Fibroblast of peridontal ligament (primary cell): ENCODE results near the gene RIT2.

ENCODE experiments used
- DNase-seq: peaks from one replicate; pipeline ENCODE4 v3.0.0-alpha.2; 2010; ENCODE audit errors: extremely low read depth

RIT2 gene

DNA sequence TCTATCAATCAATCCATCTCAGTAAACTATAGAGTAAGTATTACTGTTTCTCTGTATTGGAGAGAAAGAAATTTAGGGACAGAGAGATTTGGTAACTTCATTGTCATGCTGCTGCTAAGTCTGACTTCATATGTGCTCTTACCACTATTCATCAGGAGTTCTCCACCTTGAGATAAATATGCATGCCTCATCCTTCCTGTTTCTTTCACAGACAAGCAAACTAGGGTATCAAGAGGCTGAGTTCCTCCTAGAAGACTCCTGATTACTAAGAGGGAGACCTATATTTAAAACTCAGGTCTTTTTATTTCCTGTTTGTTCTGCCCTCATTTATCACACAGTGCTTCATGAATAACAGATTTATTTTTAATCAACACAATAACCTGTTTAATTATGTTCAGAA lies 34.1 kb downstream of the RIT2 start:
- no peak for DNase-seq

DNA sequence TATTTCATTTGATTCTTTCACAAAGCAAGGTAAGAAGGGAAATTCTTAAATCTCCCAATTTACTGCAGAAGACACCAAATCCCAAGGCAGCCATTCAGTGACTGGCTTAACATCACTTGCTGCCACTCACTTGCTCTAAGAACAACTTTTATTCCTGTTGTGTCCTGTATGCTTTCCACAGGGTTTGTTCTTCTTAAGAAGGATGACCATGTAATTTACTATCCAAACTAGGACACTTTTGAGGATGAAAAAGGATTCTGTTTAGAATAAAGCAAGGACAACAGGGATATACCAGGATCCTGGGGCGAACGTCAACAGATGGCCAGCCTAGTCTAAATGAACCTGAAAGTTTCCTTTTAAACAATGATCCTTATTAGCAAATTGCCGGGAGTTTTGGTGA lies 34.8 kb downstream of the RIT2 start:
- no peak for DNase-seq

DNA sequence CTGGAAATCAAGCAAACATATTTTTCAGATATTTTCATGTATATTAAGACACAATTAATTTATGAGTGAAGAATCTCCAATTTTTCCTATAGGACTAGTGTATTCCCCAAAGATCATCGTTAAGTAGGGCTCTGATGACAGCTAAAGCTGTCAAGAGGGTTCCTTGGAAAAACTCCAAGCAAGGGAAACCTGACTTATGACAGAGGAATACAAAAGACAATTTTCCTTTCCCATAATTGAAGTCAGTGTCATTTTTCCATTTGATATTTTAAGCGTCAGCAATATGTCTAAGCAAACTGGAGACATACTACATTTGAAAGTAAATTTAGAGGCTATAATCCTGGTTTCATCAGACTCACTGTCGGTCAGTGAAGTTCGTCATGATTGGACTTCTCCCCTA lies 36.1 kb downstream of the RIT2 start:
- no peak for DNase-seq

DNA sequence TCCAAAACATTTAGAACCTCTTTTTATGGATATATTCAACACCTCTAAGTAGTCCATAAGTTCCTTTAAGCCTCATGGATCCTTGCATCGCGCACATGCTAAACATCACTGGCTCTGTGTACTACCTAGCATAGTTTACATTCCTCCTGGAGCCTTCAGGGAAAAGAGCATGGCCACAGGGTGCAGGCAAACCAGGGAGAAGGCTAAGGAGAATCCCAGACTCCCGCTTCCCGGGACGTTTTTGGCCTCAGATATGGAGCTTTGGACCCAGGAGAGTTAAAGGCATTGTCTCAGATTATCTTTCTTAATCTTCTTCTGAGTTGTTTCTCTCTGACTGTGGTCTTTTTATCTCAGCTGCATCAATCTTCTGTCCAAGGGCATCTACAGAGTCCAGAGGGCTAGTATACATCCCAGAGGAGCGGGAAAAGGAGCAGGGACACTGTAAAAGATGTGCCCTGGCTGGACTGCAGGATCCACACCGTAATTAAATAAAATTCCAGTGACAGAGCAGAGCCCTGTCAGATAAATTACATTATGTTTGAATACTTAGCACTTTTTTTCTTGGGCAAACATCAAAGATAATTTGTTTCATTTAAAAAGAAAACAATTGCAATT lies 36.9 kb downstream of the RIT2 start:
- DNase-seq, result no peak

DNA sequence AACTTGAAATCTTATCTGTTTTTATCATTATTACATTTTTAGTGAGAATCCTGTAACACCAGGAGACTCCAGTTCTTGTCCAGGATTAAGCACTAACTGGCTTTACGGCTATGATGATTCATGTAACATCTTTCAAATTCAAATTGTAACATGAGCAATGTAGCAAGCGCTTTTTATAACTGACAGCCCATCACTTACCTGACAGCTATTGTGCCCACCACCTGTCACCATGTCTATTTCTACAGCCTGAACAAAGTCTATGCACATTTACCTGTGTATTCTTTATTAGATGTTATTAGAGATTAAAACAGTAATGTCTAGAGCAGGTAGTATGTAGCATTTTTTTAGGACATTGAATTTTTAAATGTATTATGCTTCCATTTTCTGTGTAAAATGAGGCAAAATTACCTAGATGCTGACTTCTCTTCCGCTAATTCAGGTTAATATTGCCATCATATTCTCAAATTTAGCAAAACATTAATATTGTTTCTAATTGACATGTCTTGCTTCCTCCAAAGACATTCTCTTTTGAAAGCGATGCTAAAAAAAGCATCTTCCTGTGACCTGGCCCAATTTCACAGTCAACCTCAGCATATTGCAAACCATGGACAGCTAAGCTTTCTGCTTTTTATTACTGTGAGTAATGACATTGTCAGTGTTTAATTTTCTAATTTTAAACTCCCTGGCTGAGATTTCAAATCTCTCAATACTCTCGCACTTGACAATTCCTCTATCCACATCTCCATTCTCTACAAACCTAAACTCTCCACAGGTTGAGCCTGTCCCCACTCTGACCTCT lies 37.8 kb downstream of the RIT2 start:
- no peak for DNase-seq

DNA sequence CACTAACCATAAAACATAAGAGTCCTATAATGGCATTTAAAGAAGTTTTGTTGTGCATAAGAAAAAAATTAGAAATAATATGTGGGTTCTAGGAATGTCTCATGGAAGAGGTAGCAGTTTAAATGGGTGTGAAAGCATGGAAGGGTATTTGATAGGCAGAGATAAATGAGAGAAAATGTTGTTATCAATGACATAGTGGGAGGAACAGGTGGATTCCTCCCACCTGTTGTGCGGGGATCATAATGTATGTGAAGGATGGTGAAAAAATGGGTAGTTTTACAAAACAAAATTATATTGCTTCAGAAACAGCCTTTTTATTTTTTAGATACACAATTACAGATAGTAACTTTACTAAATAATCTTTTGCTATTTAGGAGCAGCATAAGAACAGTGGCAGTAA lies 41.7 kb downstream of the RIT2 start:
- DNase-seq, result no peak

DNA sequence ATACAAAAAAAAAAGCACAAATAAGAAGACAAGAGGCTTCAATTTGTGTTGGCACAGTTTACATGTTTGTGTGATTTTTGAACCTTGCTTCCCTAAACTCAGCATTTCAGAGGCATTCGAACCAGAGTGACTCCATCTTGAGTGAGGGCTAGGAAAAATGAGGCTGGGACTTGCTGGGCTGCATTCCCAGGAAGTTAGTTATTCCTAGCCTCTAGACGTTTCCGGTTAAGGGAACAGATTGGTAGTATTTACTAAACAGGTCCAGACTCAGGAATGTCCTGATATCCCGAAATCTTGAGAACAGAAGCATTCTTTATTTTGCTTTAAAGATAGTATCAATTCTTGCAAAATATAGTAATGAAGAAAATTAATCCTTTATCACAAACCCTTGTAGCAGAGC lies 46.7 kb downstream of the RIT2 start:
- DNase-seq, result no peak

DNA sequence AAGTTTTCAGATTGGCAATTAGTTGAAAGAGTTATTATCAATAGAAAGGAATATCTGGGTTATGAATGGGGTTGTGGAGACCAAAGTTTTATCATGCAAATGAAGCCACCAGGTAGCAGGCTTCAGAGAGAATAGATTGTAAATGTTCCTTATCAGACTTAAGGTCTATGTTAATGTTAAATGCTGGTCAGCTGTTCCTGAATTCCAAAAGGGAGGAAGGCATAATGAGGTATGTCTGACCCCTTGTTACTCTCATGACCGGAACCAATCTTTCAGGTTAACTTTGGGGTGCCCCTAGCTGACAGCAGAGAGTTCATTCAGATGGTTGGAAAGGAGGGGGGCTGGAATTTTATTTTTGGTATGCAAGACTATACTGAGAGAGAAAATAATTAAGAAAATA lies 47.9 kb downstream of the RIT2 start:
- DNase-seq, result no peak

DNA sequence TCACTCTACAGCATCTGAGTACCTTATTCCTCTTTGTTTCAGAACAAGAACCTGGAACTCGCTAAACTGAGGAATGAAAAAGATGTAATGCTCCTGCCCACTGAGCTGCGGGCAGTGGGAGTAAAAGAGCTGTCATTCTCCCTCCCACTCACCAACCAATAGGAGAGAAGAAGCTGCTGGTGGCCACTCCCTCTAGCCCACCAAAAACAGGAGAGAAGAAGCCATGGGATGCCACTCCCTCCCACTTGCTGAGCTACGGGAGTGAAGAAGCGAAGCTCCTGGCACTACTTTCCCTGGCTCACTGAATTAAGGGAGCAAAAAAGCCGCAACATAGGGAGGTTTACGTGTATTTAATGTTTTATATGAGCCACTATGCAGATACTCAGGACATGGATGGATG lies 53.7 kb downstream of the RIT2 start:
- no peak for DNase-seq

DNA sequence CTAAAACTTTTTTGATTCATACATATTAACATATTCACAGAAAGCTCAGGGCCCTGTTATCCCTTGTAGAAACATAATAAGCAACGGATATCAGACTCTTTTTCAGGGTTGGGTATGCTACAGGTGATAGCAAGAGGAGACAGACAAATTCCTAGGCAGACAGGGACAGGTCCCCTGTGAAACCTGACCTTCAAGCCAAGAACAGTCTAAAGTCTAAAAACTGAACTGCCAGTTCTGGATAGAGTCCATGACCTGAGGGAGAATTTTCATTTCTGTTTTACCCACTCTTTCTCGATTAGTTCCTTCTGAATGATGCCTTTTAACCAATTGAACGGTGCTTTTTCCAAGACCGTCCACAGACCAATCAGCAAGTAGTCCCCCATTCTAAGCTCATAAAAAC lies 54.2 kb downstream of the RIT2 start:
- DNase-seq, result no peak

DNA sequence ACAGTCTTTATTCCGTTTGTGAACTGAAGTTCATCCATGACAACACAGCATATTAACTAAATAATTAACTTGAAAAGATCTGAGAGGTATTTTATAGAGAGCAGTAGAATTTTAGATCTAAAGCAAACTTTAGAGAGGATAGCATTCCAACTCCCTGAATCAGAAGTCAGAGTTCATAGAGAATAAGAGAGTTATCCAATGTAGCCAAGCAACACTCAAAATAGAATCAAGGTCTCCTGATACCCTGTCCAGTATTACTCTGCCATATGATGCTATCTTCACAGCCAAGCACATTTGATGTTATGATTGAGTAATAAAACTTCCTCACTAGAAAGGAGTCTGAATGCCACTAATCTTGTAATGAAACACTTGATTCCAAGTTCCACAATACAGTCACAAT lies 55.5 kb downstream of the RIT2 start:
- DNase-seq, result peak; percentile 1

DNA sequence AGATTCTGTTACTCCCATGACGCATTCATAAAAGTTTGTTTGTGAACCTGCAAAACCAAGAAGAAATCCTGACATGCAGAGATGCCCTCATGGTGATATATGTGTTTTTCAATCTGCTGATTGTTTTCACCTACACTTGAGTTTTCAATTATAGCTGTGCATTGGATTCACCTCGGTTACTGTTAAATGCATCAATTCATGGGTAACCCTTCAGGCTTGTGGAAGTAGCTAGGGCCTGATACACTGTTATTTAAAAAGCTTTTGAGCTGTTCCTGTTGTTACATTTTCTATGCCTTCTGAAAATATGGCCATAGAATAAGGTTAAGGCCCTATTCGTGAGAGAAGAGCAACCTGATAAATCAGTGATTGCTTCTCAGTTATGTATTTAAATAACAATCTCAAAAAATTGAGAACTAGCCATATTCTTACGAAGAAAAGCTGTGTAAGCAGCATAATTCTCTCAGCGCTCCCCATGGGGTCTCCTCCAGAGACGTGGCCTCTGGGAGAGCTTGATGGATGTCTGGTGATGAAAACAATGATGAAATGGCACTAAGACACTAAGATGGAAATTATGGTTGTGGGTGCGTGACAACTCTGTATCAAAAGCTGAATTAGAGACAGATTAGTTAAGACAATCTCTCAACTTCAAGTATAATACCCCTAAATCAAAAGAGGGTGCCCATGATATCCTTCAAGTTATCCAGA lies 60.5 kb downstream of the RIT2 start:
- no peak for DNase-seq

DNA sequence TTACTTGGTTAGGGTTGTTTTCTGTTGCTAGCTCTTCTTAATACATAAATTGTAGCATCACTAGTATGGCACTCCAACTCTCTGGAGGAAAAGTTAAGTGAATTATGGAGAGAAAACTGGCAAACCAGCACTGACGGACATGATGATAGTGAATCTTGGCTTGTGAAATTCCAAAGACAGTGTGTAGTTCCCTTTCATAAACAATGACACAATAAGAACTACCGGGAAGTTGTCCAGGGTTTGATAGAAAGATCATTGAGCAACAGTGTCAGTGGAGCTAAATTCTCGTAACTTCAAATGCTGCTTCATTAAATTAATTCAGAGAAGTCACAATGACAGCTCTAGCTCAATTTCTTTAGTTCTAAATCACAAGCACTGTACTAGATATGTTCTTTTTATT lies 66.5 kb downstream of the RIT2 start:
- peak; percentile 54 for DNase-seq

DNA sequence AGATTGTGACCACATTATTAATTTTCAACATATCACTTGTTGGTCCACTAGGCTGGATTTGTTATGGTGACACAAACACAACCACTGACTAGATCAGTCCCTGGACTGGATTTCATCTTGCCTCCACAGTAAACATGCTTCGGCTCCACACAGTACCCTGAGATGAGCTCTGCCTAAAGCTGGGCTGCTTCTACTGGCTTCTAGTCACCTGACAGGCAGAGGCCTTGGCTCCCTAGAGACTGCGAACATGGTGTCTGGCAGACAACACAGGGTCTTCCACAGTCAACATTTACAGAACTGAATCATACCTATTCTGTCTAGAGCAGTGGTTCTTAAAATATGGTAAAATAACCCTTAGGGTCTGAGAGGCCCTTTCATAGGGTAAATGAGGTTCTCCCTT lies 69.2 kb downstream of the RIT2 start:
- no peak for DNase-seq

DNA sequence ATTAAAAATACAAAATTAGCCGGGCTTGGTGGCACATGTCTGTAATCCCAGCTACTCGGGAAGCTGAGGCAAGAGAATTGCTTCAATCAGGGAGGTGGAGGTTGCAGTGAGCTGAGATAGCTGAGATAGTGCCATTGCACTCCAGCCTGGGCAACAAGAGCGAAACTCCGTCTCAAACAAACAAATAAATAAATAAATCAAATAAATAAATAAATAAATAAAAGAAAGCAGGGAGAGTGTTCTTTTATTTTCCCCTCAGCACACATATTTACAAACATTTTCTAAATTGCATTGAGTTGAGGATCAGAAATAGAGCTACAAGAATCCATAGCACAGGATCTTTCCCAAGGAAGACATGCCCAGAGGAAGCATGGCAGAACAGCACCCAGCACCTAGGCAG lies 71.9 kb downstream of the RIT2 start:
- no peak for DNase-seq

DNA sequence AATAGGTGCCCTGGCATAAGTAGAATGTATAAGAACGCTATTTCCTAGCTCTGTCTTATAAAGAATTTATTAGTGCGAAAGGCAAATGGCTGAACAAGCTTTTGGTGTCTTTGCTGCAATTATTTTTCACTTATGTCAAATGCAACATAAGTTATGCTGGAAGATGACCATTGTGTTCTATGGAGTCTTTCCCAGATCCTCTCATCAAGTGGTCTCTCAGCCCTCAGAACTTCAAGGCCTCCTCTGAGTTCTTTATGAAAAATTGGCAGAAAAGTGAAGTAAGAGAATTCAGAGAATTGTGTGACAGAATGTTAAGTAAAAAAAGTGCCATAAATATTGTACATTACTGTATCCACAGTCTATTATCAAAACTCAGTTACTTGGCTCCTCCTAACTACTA lies 75.2 kb downstream of the RIT2 start:
- no peak for DNase-seq

DNA sequence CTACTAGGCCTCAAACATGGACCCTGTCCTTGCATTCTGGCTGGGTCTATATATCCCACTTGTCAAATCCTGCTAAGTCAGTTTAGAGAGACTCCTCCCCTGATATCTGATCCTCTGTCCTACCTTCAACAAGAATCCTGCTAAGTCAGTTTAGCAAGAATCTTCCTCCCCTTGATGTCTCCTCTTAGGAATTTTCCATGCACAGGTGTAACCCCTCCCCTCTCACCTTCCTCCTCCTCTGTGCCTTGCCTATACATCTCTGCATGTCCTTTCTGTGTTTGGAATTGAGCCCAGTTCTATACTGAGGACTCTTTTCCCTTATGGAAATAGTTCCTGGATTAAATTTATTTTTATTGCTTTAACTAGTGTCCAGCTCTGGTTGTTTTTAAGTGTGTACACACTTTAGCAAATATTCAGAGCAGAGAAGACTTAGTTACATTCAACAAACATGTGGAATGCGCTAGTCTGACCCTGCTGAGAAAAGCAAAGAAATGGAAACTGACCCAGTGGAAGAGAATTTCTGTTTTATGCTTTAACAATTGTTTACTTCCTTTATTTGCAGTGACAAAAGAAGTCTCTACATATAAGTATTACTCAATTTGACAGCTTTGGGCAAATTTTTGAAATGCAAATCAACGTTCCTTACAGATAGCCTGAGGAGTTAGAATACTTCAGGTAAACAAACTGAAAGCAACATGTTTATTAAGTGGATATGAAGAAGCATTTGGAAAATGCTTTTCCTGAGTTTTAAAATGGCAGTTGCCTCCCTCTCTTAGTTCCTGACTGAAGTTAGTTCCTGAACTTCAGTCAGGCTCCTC lies 80.6 kb downstream of the RIT2 start:
- DNase-seq, result no peak

DNA sequence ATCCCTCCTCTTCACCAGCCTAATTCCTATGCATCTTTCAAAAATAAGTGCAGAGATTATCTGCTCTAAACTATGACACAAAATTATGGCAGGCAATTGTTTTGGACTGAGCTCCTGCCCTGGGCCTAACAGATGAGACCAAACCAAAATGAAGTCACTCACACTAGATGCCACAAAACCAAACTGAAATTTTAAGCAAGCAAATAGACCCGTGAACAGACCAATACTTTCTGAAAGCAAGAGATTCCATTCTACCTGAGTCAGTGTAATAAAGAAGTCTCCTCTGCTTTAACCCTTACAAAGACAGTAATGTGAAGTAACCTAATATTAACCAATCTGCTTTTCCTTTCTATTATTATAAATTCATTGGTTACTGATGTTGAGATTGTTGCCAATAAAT lies 84.3 kb downstream of the RIT2 start:
- DNase-seq, result no peak

DNA sequence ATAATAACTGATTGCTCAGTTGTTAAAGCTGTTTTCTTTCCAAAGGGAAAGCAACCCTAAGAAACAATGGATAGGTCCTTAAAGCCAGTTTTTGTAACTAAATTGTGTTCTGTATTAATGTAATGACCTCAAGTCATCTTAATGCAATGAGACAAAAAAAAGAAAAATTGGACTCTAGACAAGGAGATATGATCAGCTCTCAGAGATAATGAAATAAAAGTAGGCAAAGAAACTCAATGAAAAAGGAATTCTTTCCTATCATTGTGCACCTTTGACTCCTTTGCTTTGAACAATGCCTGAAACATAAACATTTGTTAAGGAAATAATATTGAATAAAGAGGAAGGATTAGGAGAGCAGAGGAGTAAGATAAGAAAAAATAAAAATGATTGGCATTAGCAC lies 86.1 kb downstream of the RIT2 start:
- no peak for DNase-seq

DNA sequence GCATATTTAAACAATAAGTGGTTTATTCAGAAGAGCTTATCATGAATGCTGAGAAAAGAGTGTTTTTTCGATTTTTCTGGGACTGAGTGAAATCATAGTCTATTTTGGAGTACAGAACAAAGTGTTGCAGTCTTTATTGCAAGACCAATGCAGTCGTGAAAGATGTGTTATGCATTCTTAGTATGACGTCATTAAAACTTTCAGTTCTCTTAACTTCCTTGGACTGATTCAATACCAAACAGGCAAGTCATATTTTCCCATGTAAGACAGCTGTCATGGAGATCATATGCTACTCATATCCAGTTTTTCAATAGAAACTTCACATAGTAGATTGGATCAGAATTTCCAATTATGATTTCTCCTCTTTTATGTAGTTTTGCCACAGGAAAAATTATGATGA lies 92.6 kb downstream of the RIT2 start:
- no peak for DNase-seq

DNA sequence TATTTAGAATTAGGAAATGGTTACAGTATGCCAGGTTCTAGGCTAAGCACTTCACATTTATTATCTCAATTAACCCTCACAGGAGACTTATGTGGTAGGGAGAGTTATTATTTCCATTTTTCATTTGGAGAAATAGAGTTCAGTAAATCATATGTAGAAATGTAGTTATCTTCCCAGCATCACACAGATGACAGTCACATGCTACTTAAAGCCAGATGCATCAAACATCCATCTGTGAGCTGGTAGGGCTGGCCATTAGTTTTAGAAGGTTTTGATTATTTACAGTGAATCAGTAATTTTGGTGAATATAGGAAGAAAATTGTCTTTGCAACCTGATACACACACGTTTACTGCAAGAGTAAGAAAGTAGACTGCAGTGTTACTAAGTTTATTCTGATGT lies 97.9 kb downstream of the RIT2 start:
- DNase-seq, result no peak

DNA sequence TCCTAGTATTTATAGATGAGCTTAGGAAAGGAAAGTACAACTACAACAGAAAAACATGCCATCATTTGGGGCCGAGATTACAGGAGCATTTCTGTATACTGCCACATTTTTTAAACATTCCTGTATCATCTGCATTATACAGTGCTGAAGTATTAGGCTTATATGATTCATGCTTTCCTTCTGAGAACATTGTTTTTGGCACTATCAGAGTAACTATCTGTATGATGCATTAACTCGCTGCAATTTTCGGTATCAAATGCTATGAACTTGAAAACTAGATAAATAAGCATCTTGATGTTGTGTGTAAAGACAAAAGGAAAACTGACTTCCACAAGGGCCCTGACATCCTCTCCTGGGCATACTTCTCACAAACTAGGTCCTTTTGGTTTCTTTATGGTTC lies 102.0 kb downstream of the RIT2 start:
- no peak for DNase-seq
